HG03025 (cell line): ENCODE measurements around the gene SQSTM1.

Experiments used
- ATAC-seq: cut with Tn5 transposase; IDR thresholded peaks from one replicate; pipeline ENCODE4 v1.9.1; 2021; ENCODE audit warnings: mild to moderate bottlenecking, moderate library complexity; ENCODE audit not compliant: unreplicated experiment, low FRiP score

Gene SQSTM1

DNA sequence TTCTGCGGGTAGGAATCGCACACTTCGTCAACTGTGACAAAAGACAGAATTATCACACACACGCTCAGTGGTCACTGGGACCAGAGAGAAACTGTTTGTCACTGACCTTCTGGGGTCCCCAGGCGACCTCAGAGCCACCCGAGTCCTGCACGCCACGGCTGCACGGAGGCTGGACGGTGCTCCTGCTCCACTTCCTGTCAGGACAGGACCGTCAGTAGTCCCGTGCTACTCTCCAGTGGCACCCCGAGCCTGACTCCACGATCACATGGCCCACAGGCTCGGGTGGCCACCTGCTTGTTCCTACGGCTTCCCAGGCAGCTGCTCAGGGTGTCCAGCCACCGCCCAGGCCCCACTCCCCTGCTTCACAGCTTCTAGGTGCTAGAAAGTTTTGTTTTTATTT, 20.1 kb downstream of the SQSTM1 start:
- no peak for ATAC-seq

DNA sequence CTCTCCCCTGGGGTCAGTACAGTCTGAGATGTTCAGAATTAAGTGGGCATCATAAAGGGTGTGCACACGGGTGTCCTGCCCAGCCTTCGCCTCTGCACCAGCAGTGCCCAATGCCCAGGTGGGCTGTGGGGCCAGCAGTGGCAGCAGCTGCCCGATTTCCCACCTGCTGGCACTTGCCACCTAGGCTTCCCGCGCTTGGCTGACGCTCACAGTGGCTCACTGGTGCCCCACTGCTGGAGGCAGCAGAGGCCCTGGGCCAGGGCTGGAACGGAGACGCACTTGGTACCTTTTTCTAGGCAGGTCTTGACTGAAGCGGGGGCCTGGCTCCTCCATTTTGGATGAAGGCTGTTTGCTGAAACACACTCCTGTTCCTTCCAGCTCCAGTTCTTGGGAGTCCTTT, 20.9 kb downstream of the SQSTM1 start:
- no peak for ATAC-seq

DNA sequence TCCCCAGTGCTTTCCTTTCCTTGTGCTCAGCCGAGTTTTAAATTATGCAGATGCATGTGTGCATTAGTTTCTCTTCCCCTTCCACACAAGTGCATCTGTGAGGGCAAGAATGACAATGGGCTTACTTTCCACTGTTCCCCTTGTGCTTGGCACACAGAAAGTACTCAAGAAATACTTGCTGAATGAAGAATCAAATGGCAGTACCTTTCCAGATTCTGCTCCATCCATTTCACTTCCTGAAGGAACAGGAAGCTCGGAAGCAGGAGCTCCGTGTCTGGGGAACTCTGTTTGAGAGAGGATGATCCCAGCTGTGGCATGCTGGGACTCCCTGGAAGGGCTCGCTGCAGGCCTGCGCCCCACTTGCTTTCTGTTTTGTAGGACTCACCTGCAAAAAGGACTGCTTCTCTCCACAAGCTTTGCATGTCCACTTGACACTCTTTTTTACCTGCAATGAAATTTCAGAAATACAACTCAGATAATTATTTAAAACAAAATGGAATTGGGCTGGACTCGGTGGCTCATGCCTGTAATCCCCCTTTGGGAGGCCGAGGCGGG, 32.4 kb downstream of the SQSTM1 start:
- ATAC-seq, result peak; percentile 85

DNA sequence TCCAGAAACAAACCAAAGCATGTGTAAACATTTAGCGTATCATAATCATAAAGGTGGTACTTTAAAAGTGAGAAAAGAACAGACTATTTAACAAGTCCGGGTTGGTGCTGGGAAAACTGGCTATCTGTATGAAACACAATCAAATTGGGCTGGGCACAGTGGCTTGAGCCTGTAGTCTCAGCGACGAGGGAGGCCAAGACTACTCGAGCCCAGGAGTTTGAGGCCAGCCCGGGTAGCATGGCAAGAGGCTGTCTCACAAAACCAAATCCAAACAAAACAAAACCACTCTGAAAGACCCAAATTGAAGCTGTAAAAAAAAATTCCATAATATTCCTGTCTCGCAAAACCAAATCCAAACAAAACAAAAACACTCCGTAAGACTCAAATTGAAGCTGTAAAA, 33.7 kb downstream of the SQSTM1 start:
- no peak for ATAC-seq

DNA sequence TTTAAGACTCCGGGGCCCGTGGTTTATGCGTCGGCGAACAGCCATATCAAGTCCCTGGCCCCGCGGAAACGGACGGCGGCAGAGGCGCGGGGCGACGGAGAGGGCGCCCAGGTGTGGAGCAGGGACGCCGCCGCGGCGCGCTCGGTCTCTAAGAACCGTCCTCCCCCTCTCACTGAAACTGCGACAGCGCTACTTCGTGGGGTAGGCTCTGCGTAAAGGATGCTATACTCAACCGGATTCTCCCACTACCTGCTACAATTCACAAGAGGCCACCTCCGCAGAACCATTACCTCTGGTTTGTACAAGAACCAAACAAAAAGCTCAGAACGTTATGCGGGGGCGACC, 37.5 kb downstream of the SQSTM1 start:
- peak; percentile 46 for ATAC-seq

DNA sequence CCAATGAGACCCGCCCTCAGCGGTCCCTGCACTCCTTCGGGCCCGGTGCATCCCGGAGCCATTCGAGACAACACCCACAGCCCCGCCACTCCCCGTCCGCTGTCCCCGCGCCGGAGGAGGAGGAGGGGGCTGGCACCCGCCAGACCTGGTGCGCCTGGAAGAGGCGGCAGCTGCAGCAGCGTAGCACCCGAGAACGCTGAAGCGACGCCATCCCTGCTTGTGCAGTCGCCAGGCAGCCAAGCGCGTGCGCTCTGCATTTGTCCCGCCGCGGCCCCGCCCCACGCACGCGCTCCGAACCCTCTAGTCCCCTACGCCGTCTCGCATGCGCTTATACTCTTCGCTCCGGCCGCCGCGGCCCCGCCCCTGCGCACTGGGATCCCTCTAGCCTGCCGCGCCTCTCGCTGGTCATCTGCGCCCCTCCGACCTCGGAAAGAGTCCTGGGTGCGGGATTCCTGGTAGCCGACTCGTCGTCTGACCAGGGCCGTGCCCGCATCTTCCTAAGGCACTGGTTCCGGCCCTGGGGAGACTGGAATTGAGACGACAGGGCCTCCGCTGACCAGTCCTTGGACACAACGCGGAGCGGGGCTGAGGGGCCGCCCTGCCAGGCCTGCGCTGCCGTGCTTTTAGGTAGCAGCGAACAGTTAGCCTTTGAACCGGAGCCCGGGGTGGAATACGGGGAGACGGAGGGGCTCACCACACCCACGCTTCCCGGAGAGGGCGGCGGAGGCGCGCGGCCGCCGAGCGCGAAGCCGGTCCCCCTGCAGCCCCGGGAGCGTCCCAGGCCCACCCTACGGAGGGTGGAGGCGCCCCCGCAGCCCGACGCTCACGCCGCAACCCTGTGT, 38.1 kb downstream of the SQSTM1 start, which contains the start of gene MRNIP:
TSS of gene MRNIP (minus strand) at position 232 of the 842 bp plus-strand sequence. CDS start at position 211, 21 bp downstream.
- peak; percentile 95 for ATAC-seq

DNA sequence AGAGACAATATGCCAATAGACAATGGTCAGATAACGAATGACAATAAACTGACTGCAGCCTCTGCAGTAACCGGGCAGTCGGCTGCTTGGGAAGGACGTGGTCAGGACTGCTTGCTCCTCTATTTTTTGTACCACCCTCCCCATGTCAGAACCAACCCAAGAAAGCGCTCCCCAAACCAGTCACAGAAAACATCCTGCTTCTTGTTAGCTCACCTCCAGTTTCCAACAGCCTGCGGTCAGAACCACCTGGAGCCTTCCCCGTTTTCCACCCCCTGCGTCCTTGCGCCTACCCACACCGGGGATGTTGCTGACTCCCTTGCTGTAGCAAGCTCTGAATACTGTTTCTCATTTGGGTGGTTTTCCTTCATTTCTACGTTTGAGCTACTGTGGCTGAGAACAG, 39.6 kb downstream of the SQSTM1 start:
- ATAC-seq, result no peak

DNA sequence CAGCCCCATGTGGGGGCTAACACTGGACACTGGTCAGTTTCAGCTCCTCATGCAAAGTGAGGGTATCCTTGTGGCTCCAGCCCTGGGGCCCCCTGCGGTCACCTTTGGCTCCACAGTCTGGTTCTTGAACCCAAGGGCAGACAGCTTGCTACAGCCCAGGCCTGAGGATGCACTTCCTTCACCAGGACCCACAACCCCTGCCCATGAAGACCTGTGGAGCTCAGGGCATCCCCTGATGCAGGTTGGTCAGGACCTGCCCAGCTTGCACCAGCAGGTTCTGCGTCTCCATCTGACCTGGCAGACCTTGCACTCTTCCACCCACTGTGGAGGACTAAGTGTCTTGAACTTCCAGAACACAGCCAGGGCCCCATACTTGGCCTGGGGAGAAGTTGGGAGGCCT, 41.6 kb downstream of the SQSTM1 start:
- no peak for ATAC-seq

DNA sequence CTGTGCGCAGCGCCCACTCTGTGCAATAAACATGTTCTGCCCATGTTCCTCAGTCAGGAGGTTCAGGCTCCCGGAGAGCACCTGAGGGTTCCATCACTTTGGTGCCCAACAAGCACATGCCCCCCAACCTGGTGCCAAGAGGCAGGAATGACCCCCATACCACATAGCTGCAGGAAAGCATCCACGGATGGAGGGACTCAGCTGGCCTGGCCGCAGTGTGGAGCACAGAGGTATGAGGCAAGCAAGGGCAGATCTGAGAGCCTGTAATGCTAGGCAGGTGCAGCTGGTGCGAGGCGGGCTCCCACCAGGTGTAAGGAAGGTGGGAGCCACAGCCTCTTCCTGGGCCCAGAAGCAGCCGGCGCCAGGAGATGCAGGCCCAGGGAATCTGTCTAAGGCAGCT, 42.2 kb downstream of the SQSTM1 start:
- ATAC-seq, result no peak

DNA sequence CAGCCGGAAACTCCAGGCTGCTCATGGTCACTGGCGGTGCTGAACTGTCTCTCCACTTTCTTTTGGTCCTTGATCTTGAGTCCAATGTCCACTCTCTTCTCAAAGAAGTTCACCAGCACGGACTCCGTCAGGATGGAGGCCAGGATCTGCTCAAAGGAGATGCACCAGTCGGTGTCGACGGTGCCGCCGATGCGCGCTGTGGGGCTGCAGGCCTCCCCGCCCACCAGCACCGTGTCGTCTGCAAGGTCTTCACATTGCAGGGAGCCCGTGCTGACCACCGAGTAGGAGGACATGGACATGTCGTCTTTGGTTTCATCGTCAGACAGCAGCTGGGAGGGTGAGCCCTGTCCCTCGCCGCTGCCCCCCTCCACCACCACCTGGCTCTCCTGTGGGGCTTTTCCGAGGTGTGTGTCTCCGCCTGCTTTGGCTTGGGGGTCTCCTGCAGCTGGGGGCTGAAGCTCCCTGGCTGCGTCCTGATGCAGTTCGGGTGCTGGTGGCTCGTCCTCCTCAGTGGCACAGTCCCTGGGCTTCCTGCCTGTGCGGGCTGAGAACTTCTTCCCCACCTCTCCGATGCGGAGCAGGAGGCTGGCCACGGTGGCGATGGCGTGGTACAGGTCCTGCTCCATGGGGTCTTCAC, 42.9 kb downstream of the SQSTM1 start:
- no peak for ATAC-seq

DNA sequence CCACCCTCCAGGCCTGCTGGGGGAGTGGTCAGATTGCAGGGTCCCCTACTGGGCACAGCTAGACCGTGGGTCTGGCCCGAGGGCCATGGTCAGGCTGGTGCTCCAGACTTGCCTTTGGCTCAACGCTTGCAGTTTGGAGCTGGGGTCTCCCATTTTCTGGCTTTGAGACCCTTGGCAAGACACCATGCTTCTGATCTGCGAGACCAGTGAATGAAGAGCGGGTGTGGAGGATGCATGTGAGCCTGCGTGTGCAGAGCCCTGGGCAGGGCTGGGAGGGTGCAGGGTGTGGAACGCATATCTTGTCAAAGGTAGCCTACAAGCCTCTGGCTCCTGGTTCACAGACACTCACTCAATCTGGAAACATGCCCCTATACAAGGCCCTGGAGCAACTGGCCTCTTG, 44.0 kb downstream of the SQSTM1 start:
- ATAC-seq, result no peak

DNA sequence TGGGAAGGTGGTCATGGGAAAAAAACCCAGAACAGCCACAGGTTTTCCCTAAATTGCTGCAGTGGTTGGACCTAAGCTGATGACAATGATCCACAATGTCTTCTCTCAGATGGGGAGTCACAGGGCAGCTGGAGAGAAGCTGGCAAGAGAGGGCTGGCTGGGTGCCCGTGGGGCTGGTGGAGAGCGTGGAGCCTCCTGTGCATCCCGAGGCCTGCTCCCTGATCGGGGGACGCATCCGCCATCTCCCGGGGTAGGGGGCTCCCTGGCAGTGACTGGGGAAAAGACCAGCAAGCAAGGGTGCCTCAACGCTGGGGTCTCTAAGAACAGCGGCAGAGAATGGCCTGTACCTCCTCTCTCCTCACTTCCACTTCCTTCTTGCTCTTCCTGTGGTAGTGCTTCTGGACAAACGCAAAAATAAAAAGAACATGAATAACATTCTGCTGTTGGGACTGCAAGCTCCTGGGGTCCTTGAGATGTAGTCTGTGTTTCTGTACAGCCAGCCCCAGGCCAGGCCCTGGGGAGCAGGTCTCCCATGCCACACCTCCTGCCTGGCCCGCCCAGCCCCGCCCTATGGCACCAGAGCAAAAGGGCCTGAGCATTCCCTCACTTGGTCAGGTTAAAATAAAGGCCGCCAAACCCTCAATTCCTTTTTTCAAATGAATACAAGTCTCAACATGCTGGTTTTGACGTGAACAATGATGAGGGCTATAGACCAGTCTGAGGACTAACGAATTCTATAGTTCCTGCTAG, 45.0 kb downstream of the SQSTM1 start:
- no peak for ATAC-seq

DNA sequence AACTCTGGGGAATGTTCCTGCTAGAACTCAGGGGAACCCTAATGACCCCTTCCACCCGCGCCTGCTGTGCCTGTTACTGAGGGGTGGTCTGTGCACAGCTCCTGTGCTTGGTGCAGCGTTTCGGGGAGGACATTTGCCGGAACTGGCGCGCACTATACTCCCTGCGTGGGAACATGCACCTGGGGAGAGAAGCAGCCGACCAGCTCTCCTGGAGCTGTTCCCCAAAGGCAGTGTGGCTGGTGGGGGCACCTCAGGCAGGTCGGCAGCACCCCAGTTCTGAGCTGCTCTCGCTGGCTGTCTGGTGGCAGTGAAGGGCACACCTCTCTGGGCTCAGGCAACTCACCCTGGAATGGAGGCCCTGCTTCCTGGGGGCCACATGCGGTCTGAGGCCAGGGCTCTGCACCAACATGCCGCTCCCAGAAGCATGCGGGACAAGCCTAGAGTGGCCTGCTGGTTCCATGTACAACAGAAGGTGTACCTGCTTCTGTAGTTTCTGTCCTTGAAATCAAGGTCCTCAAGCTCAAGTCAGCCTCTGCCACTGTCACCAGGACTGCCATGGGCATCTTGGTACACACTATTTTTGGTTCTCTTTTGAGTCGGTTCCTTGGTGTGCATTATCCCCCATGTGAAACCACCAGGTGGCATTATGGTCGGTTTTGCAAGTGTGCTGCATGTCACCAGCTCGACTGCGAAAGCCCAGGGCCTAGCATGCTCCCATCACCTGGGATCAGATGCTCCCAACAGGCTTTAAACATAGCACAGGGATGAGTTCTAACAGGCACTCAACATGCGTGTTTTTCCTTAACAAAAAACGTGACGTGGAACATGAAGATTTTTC, 45.8 kb downstream of the SQSTM1 start:
- ATAC-seq, result no peak

DNA sequence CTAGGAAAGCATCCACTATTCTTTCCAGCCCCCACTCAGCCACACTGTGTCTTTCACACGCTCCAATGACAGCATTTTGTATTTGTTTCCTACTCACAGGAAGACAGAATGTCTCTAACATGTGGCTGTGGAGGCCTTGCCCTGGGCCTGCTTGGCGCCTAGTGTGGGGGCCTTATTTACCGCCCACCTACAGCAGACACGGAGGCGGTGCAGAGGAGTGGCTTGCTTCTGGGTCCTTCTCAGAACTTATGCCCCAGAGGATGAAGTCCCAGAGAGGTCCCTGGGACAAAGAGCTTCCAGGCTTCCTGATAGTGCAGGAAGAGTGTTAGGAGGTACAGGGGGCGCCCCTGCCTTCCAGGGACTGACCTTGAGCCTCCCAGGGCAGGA, 46.4 kb downstream of the SQSTM1 start:
- ATAC-seq, result no peak

DNA sequence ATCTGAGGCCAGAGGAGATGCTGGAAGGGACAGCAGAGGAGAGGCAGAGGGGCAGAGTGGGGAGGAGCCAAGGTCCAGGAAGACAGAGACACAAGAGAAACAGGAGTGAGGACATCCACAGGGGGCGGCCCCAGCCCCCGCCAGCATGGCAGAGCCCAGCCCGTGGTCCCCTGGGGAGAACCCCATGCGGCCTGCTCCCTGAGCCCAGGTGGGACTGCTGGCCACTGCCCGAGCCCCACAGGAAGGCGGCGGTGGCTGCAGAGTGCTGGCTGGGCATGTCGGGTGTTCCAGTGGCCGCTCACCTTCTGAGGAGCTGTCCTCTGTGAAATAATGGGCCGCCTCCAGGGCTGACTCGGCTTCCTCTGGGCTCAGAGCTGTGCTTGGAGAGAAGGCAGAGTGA, 46.8 kb downstream of the SQSTM1 start:
- no peak for ATAC-seq

DNA sequence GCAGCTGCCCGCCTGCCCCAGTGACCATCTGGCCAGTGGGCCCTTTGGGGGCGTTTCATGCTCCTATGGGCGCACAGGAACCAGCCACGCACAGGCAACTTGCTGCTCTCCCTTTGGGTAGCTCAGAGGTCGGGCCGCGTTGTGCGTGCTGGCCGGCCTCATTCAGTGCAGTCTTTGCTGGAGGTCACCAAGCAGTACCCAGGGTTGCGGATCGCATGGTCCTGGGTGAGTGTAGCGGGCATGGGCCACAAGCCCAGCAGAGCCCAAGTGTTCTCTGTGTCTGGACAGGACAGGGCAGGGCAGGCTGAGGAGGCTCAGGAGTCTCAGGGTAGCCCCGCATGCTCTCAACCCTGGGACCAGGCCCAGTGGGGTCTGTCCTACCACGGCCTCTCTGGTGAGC, 47.8 kb downstream of the SQSTM1 start:
- no peak for ATAC-seq

DNA sequence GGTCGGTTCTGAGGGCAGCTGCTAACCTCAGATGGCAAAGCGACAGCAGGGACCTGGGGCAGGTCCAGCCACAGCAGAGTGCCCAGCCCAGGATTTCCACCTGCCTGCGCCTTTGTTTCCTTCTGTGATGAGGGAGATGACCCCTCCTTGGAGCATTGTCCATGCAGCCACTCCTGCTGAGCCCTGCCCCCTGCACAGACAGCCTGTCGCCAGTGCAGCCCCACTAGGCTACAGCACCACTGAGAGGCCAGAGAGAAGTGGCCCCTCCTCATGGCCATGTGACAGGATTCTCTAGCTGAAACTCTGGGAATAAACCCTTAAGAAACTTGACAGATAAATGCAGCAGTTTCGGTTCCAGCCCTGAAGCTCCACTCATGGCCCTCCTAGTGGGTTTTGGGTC, 48.4 kb downstream of the SQSTM1 start:
- no peak for ATAC-seq

DNA sequence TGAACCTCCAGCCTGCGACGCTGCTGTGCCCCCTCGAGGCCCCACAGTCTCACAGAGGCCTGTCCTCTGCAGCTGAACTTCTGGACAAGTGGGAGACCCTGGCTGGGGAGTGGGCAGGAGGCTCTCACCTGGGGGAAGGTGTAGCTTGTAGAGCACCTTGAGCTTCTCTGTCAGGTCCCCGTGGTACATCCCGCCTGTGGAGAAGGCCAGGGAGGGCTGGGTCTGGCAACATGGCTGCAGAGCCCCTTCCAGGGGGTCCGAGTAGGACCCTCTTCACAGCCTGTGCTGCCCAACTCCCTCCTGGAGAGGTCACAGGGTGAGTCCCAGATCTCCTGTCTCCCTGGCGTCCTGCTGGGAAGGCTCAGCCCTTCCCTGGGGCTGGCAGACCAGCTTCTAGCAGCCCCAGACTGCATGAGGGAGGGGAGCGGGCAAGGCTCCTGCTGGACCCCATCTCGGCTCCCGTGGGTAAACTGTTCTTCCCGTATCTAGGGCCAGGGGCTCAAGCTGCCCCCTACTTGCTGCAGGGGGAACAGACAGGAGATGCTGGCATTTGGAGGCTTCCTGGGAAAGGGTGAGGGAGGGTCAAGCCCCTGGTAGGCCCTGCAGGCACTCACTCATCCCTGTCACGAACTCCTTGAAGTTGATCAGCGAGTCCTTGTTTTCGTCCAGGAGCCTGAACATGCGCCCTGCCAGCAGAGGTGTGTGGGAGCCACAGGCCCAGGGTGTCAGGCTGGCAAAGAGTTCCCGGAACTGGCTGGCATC, 49.1 kb downstream of the SQSTM1 start:
- ATAC-seq, result no peak

DNA sequence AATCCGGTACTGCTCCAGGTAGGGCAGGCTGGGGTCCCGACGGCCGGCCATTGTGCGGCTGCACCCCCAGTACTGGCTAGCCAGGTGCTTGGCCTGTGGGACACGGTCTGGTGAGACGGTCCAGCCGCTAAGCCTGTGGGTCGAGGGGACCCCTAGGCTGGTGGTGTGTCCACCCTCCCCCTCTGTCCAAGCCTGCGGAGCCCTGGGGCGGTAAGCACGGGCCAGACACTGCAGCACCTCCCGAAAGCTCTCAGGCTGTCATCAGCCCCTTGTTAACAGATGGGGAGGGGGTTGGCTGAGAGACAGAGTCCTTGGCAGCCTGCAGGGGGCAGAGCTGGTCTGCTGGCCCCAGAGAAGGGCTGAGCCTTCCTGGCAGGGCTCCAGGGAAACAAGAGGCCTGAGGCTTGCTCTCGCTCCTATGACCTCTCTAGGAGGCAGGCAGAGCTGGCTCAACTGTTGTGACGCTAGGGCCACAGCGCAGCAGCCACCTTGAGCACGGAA, 49.7 kb downstream of the SQSTM1 start:
- ATAC-seq, result no peak
